ENCODE data around the gene SGCG.

DNA sequence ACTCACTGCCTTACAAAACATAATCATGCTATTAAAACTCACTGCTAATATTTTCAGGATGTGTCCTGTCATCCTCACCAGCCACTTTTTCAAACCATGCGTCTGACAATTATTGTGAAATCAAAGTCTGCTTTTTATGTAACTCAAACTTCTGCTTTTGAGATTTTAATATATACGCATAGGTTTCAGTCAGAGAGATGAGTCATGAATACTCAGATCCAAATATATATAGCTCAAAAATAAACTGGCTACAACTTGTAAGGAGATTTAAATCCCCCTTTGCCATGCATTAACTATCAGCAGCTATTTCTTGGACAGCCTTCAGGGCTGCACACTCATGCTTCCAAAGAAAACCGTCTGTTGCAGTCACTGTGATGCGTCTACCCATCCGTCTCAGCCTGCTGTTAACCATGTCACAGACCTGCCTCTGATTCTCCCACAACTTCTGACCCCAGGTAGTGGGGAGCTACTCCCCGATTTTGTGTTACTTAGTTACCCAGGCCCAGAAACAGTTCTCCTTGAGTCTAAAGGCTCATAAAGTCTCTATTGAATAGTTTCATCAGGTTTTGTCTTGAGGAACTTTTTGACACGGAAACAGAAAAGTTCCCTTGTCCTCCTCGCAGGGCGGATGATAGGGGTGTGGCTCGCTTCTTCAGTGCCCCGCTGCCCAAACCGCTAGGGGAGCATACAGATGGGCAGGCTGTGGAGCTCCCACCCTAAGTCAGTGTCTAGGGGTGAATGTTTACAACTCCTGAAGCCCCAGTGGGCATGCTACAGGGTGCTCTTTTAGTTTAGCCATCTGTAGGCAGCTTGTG is 33.8 kb upstream of the SGCG start:
- TF ChIP-seq CTCF (IDR thresholded peaks at IDR 0.05) (no peak), TEAD4 (IDR thresholded peaks at IDR 0.05; ENCODE audit: borderline replicate concordance, insufficient read depth) (no peak), REST (IDR thresholded peaks at IDR 0.05; ENCODE audit: low read depth, low read length) (no peak), MXI1 (IDR thresholded peaks at IDR 0.05; ENCODE audit: low read depth, low read length) (no peak), USF2 (IDR thresholded peaks at IDR 0.05; ENCODE audit: borderline replicate concordance, low read depth, low read length) (no peak)
- TF ChIP-seq, protein P1, sequence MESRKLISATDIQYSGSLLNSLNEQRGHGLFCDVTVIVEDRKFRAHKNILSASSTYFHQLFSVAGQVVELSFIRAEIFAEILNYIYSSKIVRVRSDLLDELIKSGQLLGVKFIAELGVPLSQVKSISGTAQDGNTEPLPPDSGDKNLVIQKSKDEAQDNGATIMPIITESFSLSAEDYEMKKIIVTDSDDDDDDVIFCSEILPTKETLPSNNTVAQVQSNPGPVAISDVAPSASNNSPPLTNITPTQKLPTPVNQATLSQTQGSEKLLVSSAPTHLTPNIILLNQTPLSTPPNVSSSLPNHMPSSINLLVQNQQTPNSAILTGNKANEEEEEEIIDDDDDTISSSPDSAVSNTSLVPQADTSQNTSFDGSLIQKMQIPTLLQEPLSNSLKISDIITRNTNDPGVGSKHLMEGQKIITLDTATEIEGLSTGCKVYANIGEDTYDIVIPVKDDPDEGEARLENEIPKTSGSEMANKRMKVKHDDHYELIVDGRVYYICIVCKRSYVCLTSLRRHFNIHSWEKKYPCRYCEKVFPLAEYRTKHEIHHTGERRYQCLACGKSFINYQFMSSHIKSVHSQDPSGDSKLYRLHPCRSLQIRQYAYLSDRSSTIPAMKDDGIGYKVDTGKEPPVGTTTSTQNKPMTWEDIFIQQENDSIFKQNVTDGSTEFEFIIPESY (IDR thresholded peaks at IDR 0.05; ENCODE audit: borderline replicate concordance, low read depth) = no peak
